GM12878 (cell line): ENCODE data around the gene CDC27. TPM values are rescaled to one million over a fixed set of nuclear protein-coding genes. Genes with fewer than 3 reads are reported as not detected.
A peak's percentile ranks its signal among the peaks of the same experiment; 100 is the strongest.
"Not testable (repeated sequence)": the region's sequence is repeated elsewhere in the genome, so short reads cannot be mapped to it uniquely, and the experiment has no call there.

Experiments used
- ATAC-seq: fragments of 200-7000 bp; cut with Tn5 transposase; 3 replicates; pipeline ENCODE4 v1.9.1; 2020; ENCODE audit warnings: mild to moderate bottlenecking, moderate library complexity
- BruUV-seq: library from RNA; stranded (reverse); fragments of 400-500 nt; replicated peaks from 2 replicates; lab custom pipeline; 2021; lab: Mats Ljungman, UMichigan
- CTCF ChIA-PET: fragments of 300-600 bp; sonication (Branson Sonifier 250); formaldehyde crosslinking; extraction: SDS; loops from one replicate; lab custom pipeline; 2021; ENCODE audit warnings: inconsistent platforms; lab: Yijun Ruan, JAX
- POLR2A ChIA-PET: fragments of 350-600 bp; formaldehyde crosslinking; extraction: SDS; loops from one replicate; lab custom pipeline; 2021; ENCODE audit warnings: inconsistent platforms; lab: Charles Lee
- RAD21 ChIA-PET: fragments of 300-600 bp; sonication (Branson Sonifier 250); formaldehyde crosslinking; loops from one replicate; lab custom pipeline; 2023; ENCODE audit warnings: antibody characterized with exemption; ENCODE audit not compliant: unreplicated experiment; lab: Charles Lee
- SMC1A ChIA-PET: fragments of 300-600 bp; sonication (Branson Sonifier 250); formaldehyde crosslinking; loops from one replicate; lab custom pipeline; 2023; ENCODE audit not compliant: unreplicated experiment, uncharacterized antibody; lab: Charles Lee
- DNase-seq: peaks from one replicate; pipeline ENCODE4 v3.0.0-alpha.2; 2011; ENCODE audit warnings: low read depth, low spot score
- FAIRE-seq: peaks from 3 replicates; lab custom pipeline; 2011; peaks lifted over from hg19 to GRCh38; lab: Jason Lieb, UNC
- H2AFZ ChIP-seq: 2 replicates; pipeline ENCODE4 v1.6.0; 2011; ENCODE audit warnings: low read depth, low read length, control low read depth; ENCODE audit not compliant: control insufficient read depth
- H3K27ac ChIP-seq: 2 replicates; pipeline ENCODE4 v1.5.1; 2011; ENCODE audit warnings: control low read depth; ENCODE audit not compliant: control insufficient read depth, insufficient read depth
- H3K27me3 ChIP-seq, 2 experiments: replicated peaks in 1 of 2; 2 replicates each; pipeline versions ENCODE4 v1.6.0 to v1.6.1; 2011; ENCODE audit warnings: low read length in 1 of 2; ENCODE audit not compliant: control insufficient read depth in 2 of 2, insufficient read depth in 2 of 2
- H3K36me3 ChIP-seq, 2 experiments: 2 replicates each; pipeline ENCODE4 v1.5.1; 2011; ENCODE audit warnings: low read length in 1 of 2; ENCODE audit not compliant: control insufficient read depth in 2 of 2, insufficient read depth in 2 of 2
- H3K4me1 ChIP-seq: 2 replicates; pipeline ENCODE4 v1.6.1; 2011; ENCODE audit warnings: mild to moderate bottlenecking, low read length, moderate library complexity, mixed read lengths; ENCODE audit not compliant: control insufficient read depth, insufficient read depth
- H3K4me2 ChIP-seq: 2 replicates; pipeline ENCODE4 v1.6.0; 2011; ENCODE audit warnings: control low read depth; ENCODE audit not compliant: control insufficient read depth, insufficient read depth
- H3K4me3 ChIP-seq: fragments of 200-600 bp; sonication (generic); 2 replicates; pipeline ENCODE4 v1.5.1; 2016
- H3K79me2 ChIP-seq: 2 replicates; pipeline ENCODE4 v1.6.0; 2011; ENCODE audit warnings: low read length; ENCODE audit not compliant: control insufficient read depth, insufficient read depth
- H3K9ac ChIP-seq: 2 replicates; pipeline ENCODE4 v1.8.0; 2011; ENCODE audit warnings: low read length, control low read depth, mixed read lengths; ENCODE audit not compliant: control insufficient read depth, insufficient read depth
- H3K9me3 ChIP-seq: replicated peaks from 3 replicates; pipeline ENCODE4 v1.5.1; 2011; ENCODE audit warnings: mild to moderate bottlenecking, low read length; ENCODE audit not compliant: control insufficient read depth, insufficient read depth
- H4K20me1 ChIP-seq: 2 replicates; pipeline ENCODE4 v1.6.0; 2011; ENCODE audit not compliant: control insufficient read depth, insufficient read depth
- RUNX3 ChIP-seq: IDR thresholded peaks from 2 replicates; pipeline ENCODE4 v1.6.1; 2012; ENCODE audit warnings: low read length, inconsistent platforms
- SRF ChIP-seq, 2 experiments: IDR thresholded peaks; 2 replicates each; pipeline ENCODE4 v1.6.1; 2011; ENCODE audit warnings: low read depth in 2 of 2, low read length in 2 of 2, mild to moderate bottlenecking in 1 of 2, moderate library complexity in 1 of 2
- WGBS: methylation state at CpG from one replicate; pipeline ENCODE4 v1.1.6; 2016; ENCODE audit warnings: low lambda C conversion rate; ENCODE audit not compliant: insufficient replicate concordance, insufficient coverage; ENCODE audit errors: missing lambda C conversion rate; 5-methylcytosine and 5-hydroxymethylcytosine counted together
- in situ Hi-C: fragments of 300-500 bp; cut with MboI; formaldehyde crosslinking; loops from 9 replicates; pipeline ENCODE4 v1.14.3; 2018; ENCODE audit warnings: mixed read lengths
- intact Hi-C: fragments of 100-400 bp; cut with micrococcal nuclease; formaldehyde crosslinking; loops from one replicate; pipeline ENCODE4 v1.14.2; 2022; ENCODE audit not compliant: unreplicated experiment
- polyA plus RNA-seq, 11 experiments: library from polyadenylated mRNA; depleted of rRNA in 4 of 11; unstranded in 6 of 11; stranded (reverse) in 5 of 11; fragments of >200 nt; fragmentation: Nextera tagmentation in 4 of 11; fragmentation: Illumina TruSeq in 1 of 11; extraction: Ambion mirVana in 4 of 11; extraction: Trizol in 1 of 11; gene quantifications; 1 replicate in 1 of 11; 2 replicates in 10 of 11; pipeline versions ENCODE4 v1.2.1 to v1.2.3, GENCODE V29; 2011 to 2016; ENCODE audit warnings: inconsistent platforms in 2 of 11, missing spikeins in 2 of 11, low read depth in 1 of 11
- total RNA-seq, 4 experiments: library from RNA; depleted of rRNA in 3 of 4; stranded (reverse); fragments of >200 nt in 3 of 4; fragmentation: Illumina TruSeq in 1 of 4; extraction: Trizol in 1 of 4; gene quantifications; 2 replicates each; pipeline versions ENCODE4 v1.2.1 to v1.2.3, GENCODE V29; 2013 to 2021

The CDC27 gene
- total and polyA plus RNA-seq, 10 of the 15 experiments (the other 5 are each of a cell fraction or from before 2014, with no cell fraction given) = 23.2 to 138 (median 97.8) TPM

DNA sequence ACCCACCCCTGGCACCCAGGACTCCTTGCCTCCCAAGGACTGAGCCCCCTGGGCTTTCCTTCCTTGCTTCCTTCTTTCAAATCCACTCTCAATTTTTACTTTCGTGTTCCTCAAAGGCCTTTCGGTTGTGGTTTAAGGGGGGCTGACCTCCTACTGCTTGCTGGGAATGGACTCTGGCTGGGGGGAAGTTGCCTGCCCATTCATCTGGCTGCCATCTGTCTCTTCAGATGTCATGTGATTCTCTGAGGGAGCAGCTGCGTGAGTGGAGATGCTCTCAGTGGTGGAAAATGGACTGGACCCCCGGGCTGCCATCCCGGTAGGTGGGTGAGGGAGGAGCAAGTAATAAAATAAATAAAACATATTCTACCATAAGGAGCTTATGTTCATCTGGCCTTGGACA, 116.2 kb downstream of the CDC27 start:
- in situ Hi-C loops (no loop called here), intact Hi-C loops (no loop called here)
- no peak overlapping the region for H2AFZ ChIP-seq
- TF ChIP-seq SRF (IDR thresholded peaks at IDR 0.05; ENCODE audit: low read depth in 2 of 2, low read length in 2 of 2) (no peak), RUNX3 (peak; percentile 34; the same call in 1 of the 2 replicates)
- DNase-seq = no peak
- RAD21 ChIA-PET = no interaction called here
- H3K9me3 ChIP-seq = no peaks in the 10 kb centered on the region
- H3K4me3 ChIP-seq = no peak overlapping the region
- no peak overlapping the region for H3K27ac ChIP-seq
- no peak overlapping the region for H3K9ac ChIP-seq
- POLR2A ChIA-PET = no interaction called here
- no peaks in the 10 kb centered on the region for H3K79me2 ChIP-seq
- CTCF ChIA-PET = no interaction called here
- ATAC-seq = no peak
- no peaks in the 10 kb centered on the region for H3K27me3 ChIP-seq
- no peaks in the 10 kb centered on the region for H3K4me1 ChIP-seq
- BruUV-seq = no TSS peak
- H3K4me2 ChIP-seq = no peak overlapping the region
- no peaks in the 10 kb centered on the region for H4K20me1 ChIP-seq
- no peak for FAIRE-seq
- 81% methylated on average over 5 of the region's 5 CpGs for WGBS
- SMC1A ChIA-PET = no interaction called here
- H3K36me3 ChIP-seq = no peaks in the 10 kb centered on the region

DNA sequence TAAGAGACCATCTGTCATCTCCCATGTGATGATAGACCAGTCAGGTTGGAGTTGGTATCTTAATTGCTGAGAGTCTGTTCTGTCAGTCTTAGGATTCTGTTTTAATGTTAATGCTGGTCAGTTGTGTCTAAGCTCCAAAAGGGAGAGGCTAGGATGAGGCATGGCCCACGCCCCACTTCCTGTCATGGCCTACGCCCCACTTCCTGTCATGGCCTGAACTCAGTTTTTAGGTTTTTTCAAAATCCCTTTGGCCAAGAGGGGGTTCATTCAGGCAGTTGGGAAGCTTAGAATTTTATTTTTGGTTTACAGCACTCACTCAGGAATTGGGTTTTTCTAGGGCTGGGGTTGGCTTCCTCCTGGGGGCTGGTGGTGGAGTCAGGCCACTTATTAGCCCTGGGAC, 117.9 kb downstream of the CDC27 start:
- RAD21 ChIA-PET, H3K27ac ChIP-seq, intact Hi-C loops, H3K4me1 ChIP-seq, in situ Hi-C loops, H3K27me3 ChIP-seq, H3K4me2 ChIP-seq, H3K36me3 ChIP-seq, H3K9ac ChIP-seq, H3K79me2 ChIP-seq, POLR2A ChIA-PET, BruUV-seq, ATAC-seq, DNase-seq, CTCF ChIA-PET, H3K4me3 ChIP-seq, H4K20me1 ChIP-seq, FAIRE-seq, H3K9me3 ChIP-seq, H2AFZ ChIP-seq, SMC1A ChIA-PET: not testable (repeated sequence)
- 25% methylated on average over 2 of the region's 2 CpGs for WGBS

DNA sequence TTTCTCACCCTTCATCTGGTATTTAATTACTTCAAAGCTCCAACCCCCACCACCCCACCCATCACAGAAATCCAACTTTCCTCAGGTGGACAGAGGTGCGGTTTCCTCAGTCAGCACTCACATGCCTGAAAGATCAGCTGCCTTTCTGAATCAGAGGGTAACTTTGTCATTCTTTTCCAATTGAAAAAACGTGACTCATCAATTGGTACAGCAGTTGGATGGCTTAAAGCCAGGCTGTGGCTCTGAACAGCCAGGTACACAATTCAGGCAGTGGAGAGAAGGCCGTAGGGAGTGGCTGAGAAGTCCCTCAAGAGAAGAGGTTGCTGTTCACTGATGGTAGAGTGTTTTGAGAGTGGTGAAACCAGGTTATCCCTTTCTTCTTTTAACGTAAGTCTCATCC, 118.8 kb downstream of the CDC27 start:
- FAIRE-seq, H3K36me3 ChIP-seq, POLR2A ChIA-PET, H3K27ac ChIP-seq, intact Hi-C loops, DNase-seq, H3K27me3 ChIP-seq, CTCF ChIA-PET, H3K79me2 ChIP-seq, H3K9ac ChIP-seq, in situ Hi-C loops, H3K4me1 ChIP-seq, H2AFZ ChIP-seq, H4K20me1 ChIP-seq, BruUV-seq, H3K4me2 ChIP-seq, H3K4me3 ChIP-seq, ATAC-seq, H3K9me3 ChIP-seq: not testable (repeated sequence)
- WGBS = 72% methylated on average over 4 of the region's 4 CpGs
- RAD21 ChIA-PET = interaction anchor here (1.3 kb wide), 1 partner anchor 23 kb away, joined by 3 read pairs; no protein-coding TSS in a partner anchor
- SMC1A ChIA-PET = interaction anchor here (0.6 kb wide), 1 partner anchor 23 kb away, joined by 3 read pairs; no protein-coding TSS in a partner anchor
